ENCODE results near the gene DPH3.

Gene DPH3

DNA sequence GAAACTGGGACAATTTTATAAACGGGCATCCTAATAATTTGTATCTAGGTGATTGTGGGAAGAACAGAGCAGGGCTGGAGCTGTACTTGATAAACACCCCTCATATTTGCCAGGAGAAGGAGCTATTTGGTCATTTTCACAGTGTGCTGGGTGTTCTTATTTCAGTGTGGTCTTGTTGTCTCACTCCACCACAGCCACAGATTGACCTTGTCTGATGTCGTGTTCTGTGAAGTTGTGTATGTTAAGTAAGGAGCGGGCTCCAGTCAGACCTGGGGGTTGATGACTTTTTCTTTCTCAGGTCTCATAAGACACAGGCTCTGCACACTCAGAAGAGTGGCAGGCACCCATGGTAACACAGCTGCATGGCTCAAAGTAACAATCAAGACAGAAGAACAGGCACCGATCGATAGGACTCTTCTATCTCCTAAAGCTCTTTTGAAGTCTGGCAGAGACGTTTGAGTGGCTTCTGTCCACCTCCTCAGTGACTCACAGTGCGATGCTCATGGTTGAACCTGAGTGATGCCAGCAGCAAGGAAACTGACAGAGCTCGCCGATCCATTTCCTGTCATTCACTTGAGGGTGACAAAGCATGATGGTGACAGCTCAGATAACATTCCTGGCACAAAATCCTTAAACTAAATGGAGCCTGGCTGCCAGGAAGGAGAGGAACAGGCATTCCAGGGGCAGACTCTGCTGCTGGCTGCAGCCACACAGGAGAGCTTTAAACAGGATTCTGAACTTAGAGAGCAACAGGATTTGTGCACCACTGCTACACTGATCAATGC, 20.8 kb downstream of the DPH3 start:
- TF ChIP-seq, protein P1, sequence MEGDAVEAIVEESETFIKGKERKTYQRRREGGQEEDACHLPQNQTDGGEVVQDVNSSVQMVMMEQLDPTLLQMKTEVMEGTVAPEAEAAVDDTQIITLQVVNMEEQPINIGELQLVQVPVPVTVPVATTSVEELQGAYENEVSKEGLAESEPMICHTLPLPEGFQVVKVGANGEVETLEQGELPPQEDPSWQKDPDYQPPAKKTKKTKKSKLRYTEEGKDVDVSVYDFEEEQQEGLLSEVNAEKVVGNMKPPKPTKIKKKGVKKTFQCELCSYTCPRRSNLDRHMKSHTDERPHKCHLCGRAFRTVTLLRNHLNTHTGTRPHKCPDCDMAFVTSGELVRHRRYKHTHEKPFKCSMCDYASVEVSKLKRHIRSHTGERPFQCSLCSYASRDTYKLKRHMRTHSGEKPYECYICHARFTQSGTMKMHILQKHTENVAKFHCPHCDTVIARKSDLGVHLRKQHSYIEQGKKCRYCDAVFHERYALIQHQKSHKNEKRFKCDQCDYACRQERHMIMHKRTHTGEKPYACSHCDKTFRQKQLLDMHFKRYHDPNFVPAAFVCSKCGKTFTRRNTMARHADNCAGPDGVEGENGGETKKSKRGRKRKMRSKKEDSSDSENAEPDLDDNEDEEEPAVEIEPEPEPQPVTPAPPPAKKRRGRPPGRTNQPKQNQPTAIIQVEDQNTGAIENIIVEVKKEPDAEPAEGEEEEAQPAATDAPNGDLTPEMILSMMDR (IDR thresholded peaks at IDR 0.05), result no peak
- no peak for DNase-seq
- intact Hi-C loops (cut with DNase I; ENCODE audit: low total_unique reads), result loop anchor here (5.0 to 10.0 kb wide), 2 partner anchors 192 to 609 kb away; no protein-coding TSS in a partner anchor

DNA sequence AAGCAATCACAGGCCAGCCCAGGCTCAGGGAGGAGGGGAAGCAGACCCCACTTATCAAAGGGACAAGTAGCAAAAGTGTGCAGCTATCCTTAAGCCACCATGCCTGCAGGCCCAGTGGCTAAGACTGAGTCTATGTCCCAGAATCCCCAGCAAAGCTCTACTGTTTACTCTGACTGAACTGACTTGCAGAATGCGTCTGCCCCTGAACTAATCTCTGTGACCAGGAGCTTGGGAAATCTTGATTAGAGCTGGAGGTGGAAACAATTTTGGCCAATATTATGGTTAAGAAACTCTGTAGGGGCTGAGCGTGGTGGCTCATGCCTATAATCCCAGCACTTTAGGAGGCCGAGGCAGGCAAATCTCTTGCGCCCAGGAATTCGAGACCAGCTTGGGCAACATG, 22.6 kb downstream of the DPH3 start:
- DNase-seq, result no peak
- Histone ChIP-seq H3K9me3 (no peaks in the 10 kb centered on the region), H3K27ac (no peak overlapping the region), H3K4me1 (peaks cover 0 to 21% (median 6%) of the 10 kb centered on the region in 4 donors), H3K27me3 (no peaks in the 10 kb centered on the region), H3K4me3 (no peak overlapping the region), H3K36me3 (no peaks in the 10 kb centered on the region)
- intact Hi-C loops (cut with DNase I; ENCODE audit: low total_unique reads), result loop anchor here (5.0 to 10.0 kb wide), 2 partner anchors 190 to 607 kb away; no protein-coding TSS in a partner anchor
- TF ChIP-seq, protein P1 (IDR thresholded peaks at IDR 0.05), result no peak

More for the DNA sequence above, 20.8 kb downstream of the DPH3 start:
- Histone ChIP-seq H3K9me3 (no peaks in the 10 kb centered on the region), H3K4me1 (peaks cover 0 to 27% (median 6%) of the 10 kb centered on the region in 4 donors), H3K27me3 (no peaks in the 10 kb centered on the region), H3K4me3 (no peak overlapping the region), H3K36me3 (no peaks in the 10 kb centered on the region), H3K27ac (no peak overlapping the region)

DNA sequence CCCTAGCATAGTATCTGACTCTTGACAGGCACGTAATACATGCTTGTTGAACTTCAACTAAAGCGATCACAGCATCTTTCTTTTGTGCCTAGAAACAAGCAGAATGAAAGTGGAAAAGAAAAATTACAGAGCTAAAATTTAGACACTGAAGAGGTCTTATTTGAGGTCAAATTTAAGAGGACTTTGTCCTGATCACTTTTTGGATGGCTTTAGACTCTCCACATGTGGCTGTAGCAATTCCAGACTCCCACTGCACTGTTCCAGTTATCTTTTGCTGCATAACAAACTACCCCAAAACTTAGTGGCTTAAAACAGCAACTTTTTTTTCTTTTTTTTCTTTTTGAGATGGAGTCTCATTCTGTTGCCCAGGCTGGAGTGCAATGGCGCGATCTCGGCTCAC, 23.5 kb downstream of the DPH3 start:
- Histone ChIP-seq H3K27ac (no peak overlapping the region), H3K4me1 (peaks cover 0 to 19% (median 6%) of the 10 kb centered on the region in 4 donors), H3K4me3 (no peak overlapping the region), H3K9me3 (no peaks in the 10 kb centered on the region), H3K27me3 (no peaks in the 10 kb centered on the region), H3K36me3 (no peaks in the 10 kb centered on the region)
- intact Hi-C loops (cut with DNase I; ENCODE audit: low total_unique reads), result loop anchor here (5.0 to 10.0 kb wide), 2 partner anchors 189 to 606 kb away; no protein-coding TSS in a partner anchor
- TF ChIP-seq, protein P1 (IDR thresholded peaks at IDR 0.05), result no peak
- no peak for DNase-seq

DNA sequence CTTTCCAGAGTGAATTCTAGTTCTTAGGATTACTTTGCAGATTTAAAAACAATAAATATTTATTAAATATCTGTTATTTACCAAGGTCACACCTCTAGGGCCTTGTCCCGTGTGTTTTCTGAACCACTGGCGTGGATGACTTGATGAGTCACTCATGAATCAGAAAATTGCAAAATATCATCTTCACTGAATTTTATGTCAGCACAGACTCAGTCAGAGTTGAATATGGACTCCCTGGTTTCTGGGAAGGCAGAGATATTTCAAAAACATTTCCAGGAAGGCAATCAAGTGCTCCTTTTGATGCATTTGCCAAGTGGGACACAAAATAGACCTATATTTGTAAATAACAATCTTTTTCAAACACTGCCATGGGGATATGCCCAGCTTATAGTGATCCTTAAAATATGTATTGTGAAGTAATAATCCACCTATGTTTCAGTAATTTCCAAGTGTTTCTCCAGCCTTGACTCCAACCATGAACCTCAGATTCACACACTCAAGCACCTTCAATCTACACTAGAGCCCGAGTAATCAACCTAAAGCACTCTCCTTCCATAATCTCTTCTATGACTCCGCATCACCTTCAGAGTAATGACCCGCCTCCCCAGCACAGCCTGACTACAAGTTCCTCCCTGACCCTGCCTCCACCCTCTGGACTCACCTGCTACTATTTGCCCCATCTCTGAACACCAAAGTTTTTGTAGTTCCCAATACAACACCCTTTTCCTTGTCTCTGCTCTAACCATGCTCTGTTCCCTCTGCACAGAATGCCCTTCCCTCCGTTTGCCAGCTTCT, 24.3 kb downstream of the DPH3 start:
- Histone ChIP-seq H3K36me3 (no peaks in the 10 kb centered on the region), H3K27me3 (no peaks in the 10 kb centered on the region), H3K4me1 (peaks cover 0 to 18% (median 6%) of the 10 kb centered on the region in 4 donors), H3K4me3 (no peak overlapping the region), H3K9me3 (no peaks in the 10 kb centered on the region), H3K27ac (peak overlapping the region; percentile 10 to 16)
- DNase-seq, result no peak
- TF ChIP-seq, protein P1 (IDR thresholded peaks at IDR 0.05), result no peak
- intact Hi-C loops (cut with DNase I; ENCODE audit: low total_unique reads), result loop anchor here (5.0 to 10.0 kb wide), 2 partner anchors 188 to 606 kb away; no protein-coding TSS in a partner anchor

DNA sequence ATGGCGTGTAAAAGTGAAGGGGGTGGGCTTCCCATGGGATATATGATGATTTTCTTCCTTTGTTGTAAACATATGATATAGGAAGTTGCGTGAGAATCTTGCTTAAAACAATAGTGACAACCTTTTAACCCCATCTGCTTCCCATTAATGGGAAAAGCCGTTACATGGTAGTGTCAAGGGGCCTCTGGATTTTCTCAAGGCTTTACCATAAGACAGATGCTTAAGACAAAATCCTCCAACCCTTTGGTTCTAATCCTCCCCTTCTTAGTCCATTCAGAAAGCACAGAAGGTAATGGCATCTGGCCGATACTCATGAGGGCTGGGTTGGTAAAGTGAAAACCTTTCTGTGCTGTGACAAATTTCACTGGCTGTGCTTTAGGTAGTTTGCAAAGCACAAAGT, 25.0 kb downstream of the DPH3 start:
- Histone ChIP-seq H3K27ac (peak overlapping the region in 1 of 2 donors; percentile 10), H3K4me1 (peaks cover 0 to 11% (median 5%) of the 10 kb centered on the region in 4 donors), H3K27me3 (no peaks in the 10 kb centered on the region), H3K36me3 (no peaks in the 10 kb centered on the region), H3K9me3 (no peaks in the 10 kb centered on the region), H3K4me3 (no peak overlapping the region)
- DNase-seq, result no peak
- intact Hi-C loops (cut with DNase I; ENCODE audit: low total_unique reads), result loop anchor here (5.0 to 10.0 kb wide), 2 partner anchors 187 to 605 kb away; no protein-coding TSS in a partner anchor
- TF ChIP-seq, protein P1 (IDR thresholded peaks at IDR 0.05), result no peak

All from tibial artery (tissue), 4 donors.